Neural cell (in vitro differentiated cells): ENCODE measurements around the gene RCBTB2. TPM values are rescaled to one million over a fixed set of nuclear protein-coding genes. Genes with fewer than 3 reads are reported as not detected.

Experiments used
- H2AFZ ChIP-seq: fragments of 200-600, 300-800 bp; sonication (generic), shearing (Covaris generic); 2 replicates; pipeline ENCODE4 v1.6.0; 2014; ENCODE audit warnings: low read depth, mild to moderate bottlenecking, antibody characterized with exemption, low read length, moderate library complexity
- H3F3A ChIP-seq: fragments of 200-600 bp; shearing (Covaris generic); 2 replicates; pipeline ENCODE4 v1.6.1; 2016; ENCODE audit warnings: mild to moderate bottlenecking, moderate library complexity, mixed read lengths, antibody characterized with exemption, low read length; ENCODE audit not compliant: insufficient read depth, poor library complexity, severe bottlenecking
- H3K27ac ChIP-seq: fragments of 200-600, 300-800 bp; sonication (generic), shearing (Covaris generic); 2 replicates; pipeline ENCODE4 v1.5.1; 2014; ENCODE audit warnings: mild to moderate bottlenecking, low read length, moderate library complexity
- H3K27me3 ChIP-seq: fragments of 300-800, 200-600 bp; sonication (generic), shearing (Covaris generic); 2 replicates; pipeline ENCODE4 v1.6.0; 2014; ENCODE audit warnings: mild to moderate bottlenecking, low read depth, low read length, moderate library complexity; ENCODE audit not compliant: insufficient read depth
- H3K36me3 ChIP-seq: fragments of 300-800, 200-600 bp; sonication (generic), shearing (Covaris generic); 2 replicates; pipeline ENCODE4 v1.5.1; 2014; ENCODE audit warnings: mild to moderate bottlenecking, antibody characterized with exemption, low read length, moderate library complexity; ENCODE audit not compliant: insufficient read depth
- H3K4me2 ChIP-seq: fragments of 300-800, 200-600 bp; sonication (generic), shearing (Covaris generic); 2 replicates; pipeline ENCODE4 v1.6.0; 2014; ENCODE audit warnings: mild to moderate bottlenecking, low read length
- H3K4me3 ChIP-seq: fragments of 300-800, 200-600 bp; sonication (generic), shearing (Covaris generic); 2 replicates; pipeline ENCODE4 v1.5.1; 2014; ENCODE audit warnings: mild to moderate bottlenecking, low read length, moderate library complexity
- H3K79me2 ChIP-seq: fragments of 200-600 bp; shearing (Covaris generic); replicated peaks from 2 replicates; pipeline ENCODE4 v1.6.0; 2014; ENCODE audit warnings: mild to moderate bottlenecking, low read length, moderate library complexity; ENCODE audit not compliant: insufficient read depth
- H3K9ac ChIP-seq: fragments of 300-800, 200-600 bp; sonication (generic), shearing (Covaris generic); 2 replicates; pipeline ENCODE4 v1.6.1; 2016; ENCODE audit warnings: mild to moderate bottlenecking, low read length, mixed read lengths
- H3K9me2 ChIP-seq: fragments of 200-600 bp; shearing (Covaris generic); 2 replicates; pipeline ENCODE4 v1.6.1; 2016; ENCODE audit warnings: mild to moderate bottlenecking, low read length, mixed read lengths; ENCODE audit not compliant: insufficient read depth
- H3K9me3 ChIP-seq: fragments of 200-600, 300-800 bp; sonication (generic), shearing (Covaris generic); 2 replicates; pipeline ENCODE4 v1.6.1; 2016; ENCODE audit warnings: mild to moderate bottlenecking, mixed run types, low read length, moderate library complexity, mixed read lengths
- H4K20me1 ChIP-seq: fragments of 200-600 bp; shearing (Covaris generic); 2 replicates; pipeline ENCODE4 v1.6.1; 2016; ENCODE audit warnings: mild to moderate bottlenecking, mixed run types; ENCODE audit not compliant: insufficient read depth
- EP300 ChIP-seq: fragments of 450-650 bp; conservative IDR thresholded peaks from 2 replicates; pipeline ENCODE4 v1.6.1; 2014; ENCODE audit warnings: antibody characterized with exemption, mild to moderate bottlenecking, moderate library complexity; ENCODE audit not compliant: poor library complexity, severe bottlenecking
- EZH2 ChIP-seq: fragments of 200-600, 300-800 bp; shearing (Covaris generic), sonication (generic); IDR thresholded peaks from 2 replicates; pipeline ENCODE4 v1.6.1; 2014; ENCODE audit warnings: antibody characterized with exemption, low read length, borderline replicate concordance, mild to moderate bottlenecking; ENCODE audit not compliant: insufficient read depth, poor library complexity, severe bottlenecking
- MXI1 ChIP-seq: fragments of 450-650 bp; conservative IDR thresholded peaks from 2 replicates; pipeline ENCODE4 v1.6.1; 2014; ENCODE audit warnings: antibody characterized with exemption, mild to moderate bottlenecking; ENCODE audit not compliant: poor library complexity, severe bottlenecking
- POLR2AphosphoS5 ChIP-seq: IDR thresholded peaks from 2 replicates; pipeline ENCODE4 v1.6.1; 2012
- RAD21 ChIP-seq: fragments of 450-650 bp; conservative IDR thresholded peaks from 2 replicates; pipeline ENCODE4 v1.6.1; 2014; ENCODE audit warnings: antibody characterized with exemption, mild to moderate bottlenecking, moderate library complexity
- SMC3 ChIP-seq: fragments of 450-650 bp; conservative IDR thresholded peaks from 2 replicates; pipeline ENCODE4 v1.6.1; 2014; ENCODE audit warnings: antibody characterized with exemption, mild to moderate bottlenecking, moderate library complexity; ENCODE audit not compliant: poor library complexity
- TAF1 ChIP-seq: IDR thresholded peaks from 2 replicates; pipeline ENCODE4 v1.6.1; 2012; ENCODE audit warnings: low read depth
- polyA plus RNA-seq: library from polyadenylated mRNA; depleted of rRNA; stranded (reverse); fragments of >200 nt; gene quantifications from 2 replicates; pipeline ENCODE4 v1.2.3, GENCODE V29; 2014
- TF ChIP-seq, protein P1 (sequence below): fragments of 450-650 bp; IDR thresholded peaks from 2 replicates; pipeline ENCODE4 v1.5.1; 2014; ENCODE audit warnings: antibody characterized with exemption, mild to moderate bottlenecking, moderate library complexity; ENCODE audit not compliant: poor library complexity, severe bottlenecking
- TF ChIP-seq, protein P2 (sequence below): IDR thresholded peaks from 2 replicates; pipeline ENCODE4 v1.6.1; 2012; ENCODE audit warnings: borderline replicate concordance

RCBTB2 gene
- polyA plus RNA-seq, 1 donor from 2014 or later: 19.0 TPM

DNA sequence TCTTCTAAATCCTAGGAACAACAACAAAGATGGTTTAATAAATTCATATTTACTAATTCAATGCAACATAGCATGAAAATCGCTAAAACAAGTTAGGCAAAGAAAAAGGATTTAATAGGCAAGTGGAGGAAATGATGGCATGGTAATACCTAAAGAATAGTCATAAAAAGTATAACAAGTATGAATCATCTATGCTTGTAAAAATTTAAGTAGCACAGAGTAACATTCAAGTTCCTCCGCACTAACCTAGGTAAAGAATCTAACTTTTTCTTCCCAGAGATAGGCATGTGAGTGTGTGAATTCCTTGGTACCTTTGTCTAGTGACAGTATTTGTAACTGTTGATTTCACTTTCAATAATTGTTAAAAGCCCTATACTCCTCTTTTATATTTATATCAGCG, 42.6 kb downstream of the RCBTB2 start:
- Histone ChIP-seq H3K27ac (no peak overlapping the region), H3K4me3 (no peak overlapping the region), H3K4me2 (no peak overlapping the region), H3K36me3 (peaks cover 5% of the 10 kb centered on the region), H3K79me2 (no peaks in the 10 kb centered on the region), H3K9ac (no peak overlapping the region), H4K20me1 (no peaks in the 10 kb centered on the region), H3K9me3 (no peaks in the 10 kb centered on the region), H3K27me3 (no peaks in the 10 kb centered on the region), H2AFZ (no peak overlapping the region), H3K9me2 (no peaks in the 10 kb centered on the region), H3F3A (no peaks in the 10 kb centered on the region)
- no peak for TF ChIP-seq EP300
- TF ChIP-seq EZH2: no peak
- TF ChIP-seq, protein P1, sequence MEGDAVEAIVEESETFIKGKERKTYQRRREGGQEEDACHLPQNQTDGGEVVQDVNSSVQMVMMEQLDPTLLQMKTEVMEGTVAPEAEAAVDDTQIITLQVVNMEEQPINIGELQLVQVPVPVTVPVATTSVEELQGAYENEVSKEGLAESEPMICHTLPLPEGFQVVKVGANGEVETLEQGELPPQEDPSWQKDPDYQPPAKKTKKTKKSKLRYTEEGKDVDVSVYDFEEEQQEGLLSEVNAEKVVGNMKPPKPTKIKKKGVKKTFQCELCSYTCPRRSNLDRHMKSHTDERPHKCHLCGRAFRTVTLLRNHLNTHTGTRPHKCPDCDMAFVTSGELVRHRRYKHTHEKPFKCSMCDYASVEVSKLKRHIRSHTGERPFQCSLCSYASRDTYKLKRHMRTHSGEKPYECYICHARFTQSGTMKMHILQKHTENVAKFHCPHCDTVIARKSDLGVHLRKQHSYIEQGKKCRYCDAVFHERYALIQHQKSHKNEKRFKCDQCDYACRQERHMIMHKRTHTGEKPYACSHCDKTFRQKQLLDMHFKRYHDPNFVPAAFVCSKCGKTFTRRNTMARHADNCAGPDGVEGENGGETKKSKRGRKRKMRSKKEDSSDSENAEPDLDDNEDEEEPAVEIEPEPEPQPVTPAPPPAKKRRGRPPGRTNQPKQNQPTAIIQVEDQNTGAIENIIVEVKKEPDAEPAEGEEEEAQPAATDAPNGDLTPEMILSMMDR: no peak
- TF ChIP-seq RAD21: no peak
- no peak for TF ChIP-seq SMC3
- TF ChIP-seq MXI1: no peak
- no peak for TF ChIP-seq TAF1
- TF ChIP-seq, protein P2, sequence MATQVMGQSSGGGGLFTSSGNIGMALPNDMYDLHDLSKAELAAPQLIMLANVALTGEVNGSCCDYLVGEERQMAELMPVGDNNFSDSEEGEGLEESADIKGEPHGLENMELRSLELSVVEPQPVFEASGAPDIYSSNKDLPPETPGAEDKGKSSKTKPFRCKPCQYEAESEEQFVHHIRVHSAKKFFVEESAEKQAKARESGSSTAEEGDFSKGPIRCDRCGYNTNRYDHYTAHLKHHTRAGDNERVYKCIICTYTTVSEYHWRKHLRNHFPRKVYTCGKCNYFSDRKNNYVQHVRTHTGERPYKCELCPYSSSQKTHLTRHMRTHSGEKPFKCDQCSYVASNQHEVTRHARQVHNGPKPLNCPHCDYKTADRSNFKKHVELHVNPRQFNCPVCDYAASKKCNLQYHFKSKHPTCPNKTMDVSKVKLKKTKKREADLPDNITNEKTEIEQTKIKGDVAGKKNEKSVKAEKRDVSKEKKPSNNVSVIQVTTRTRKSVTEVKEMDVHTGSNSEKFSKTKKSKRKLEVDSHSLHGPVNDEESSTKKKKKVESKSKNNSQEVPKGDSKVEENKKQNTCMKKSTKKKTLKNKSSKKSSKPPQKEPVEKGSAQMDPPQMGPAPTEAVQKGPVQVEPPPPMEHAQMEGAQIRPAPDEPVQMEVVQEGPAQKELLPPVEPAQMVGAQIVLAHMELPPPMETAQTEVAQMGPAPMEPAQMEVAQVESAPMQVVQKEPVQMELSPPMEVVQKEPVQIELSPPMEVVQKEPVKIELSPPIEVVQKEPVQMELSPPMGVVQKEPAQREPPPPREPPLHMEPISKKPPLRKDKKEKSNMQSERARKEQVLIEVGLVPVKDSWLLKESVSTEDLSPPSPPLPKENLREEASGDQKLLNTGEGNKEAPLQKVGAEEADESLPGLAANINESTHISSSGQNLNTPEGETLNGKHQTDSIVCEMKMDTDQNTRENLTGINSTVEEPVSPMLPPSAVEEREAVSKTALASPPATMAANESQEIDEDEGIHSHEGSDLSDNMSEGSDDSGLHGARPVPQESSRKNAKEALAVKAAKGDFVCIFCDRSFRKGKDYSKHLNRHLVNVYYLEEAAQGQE: no peak
- no peak for TF ChIP-seq POLR2AphosphoS5

DNA sequence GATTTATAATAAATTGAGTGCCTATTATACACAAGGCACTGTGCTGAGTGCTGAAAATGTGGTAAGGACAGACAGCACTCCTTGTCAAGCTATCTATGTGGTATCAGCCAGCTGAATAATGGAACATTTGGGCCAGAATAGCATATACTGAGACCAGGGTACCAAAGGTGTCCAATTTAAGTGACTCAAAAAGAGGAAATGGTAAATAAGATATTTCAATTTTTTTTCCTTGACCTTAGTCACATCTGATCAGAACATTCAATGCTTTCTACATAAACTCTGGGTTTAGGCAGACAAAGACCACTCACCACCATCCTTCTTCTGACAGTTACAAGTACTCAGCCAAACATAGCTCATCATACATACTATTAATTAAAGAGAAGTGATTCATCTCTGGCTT, 43.2 kb downstream of the RCBTB2 start:
- Histone ChIP-seq H3K9me2 (no peaks in the 10 kb centered on the region), H3K27ac (no peak overlapping the region), H3K36me3 (peaks cover 5% of the 10 kb centered on the region), H3K27me3 (no peaks in the 10 kb centered on the region), H4K20me1 (no peaks in the 10 kb centered on the region), H3K4me2 (no peak overlapping the region), H3F3A (no peaks in the 10 kb centered on the region), H3K9me3 (no peaks in the 10 kb centered on the region), H3K9ac (no peak overlapping the region), H3K4me3 (no peak overlapping the region), H2AFZ (no peak overlapping the region), H3K79me2 (no peaks in the 10 kb centered on the region)
- TF ChIP-seq, protein P2: no peak
- TF ChIP-seq RAD21 (no peak), EZH2 (no peak), SMC3 (no peak)
